Effector memory CD4-positive, alpha-beta T cell (primary cell): Measurements from ENCODE around the gene RBM20.

Experiments used
- DNase-seq, 3 donors: peaks; one replicate each; pipeline ENCODE4 v3.0.0-alpha.2; 2020
- H3K27ac ChIP-seq: 2 replicates; pipeline ENCODE4 v1.7.0; 2013; ENCODE audit warnings: mild to moderate bottlenecking, low read length, moderate library complexity; ENCODE audit not compliant: insufficient read depth, poor library complexity, severe bottlenecking
- H3K27me3 ChIP-seq: replicated peaks from 2 replicates; pipeline ENCODE4 v1.7.0; 2013; ENCODE audit warnings: mild to moderate bottlenecking, low read length; ENCODE audit not compliant: insufficient read depth, control insufficient read depth, poor library complexity, severe bottlenecking
- H3K36me3 ChIP-seq: 2 replicates; pipeline ENCODE4 v1.7.0; 2013; ENCODE audit warnings: mild to moderate bottlenecking, low read length, moderate library complexity; ENCODE audit not compliant: control insufficient read depth, insufficient read depth
- H3K4me1 ChIP-seq: 2 replicates; pipeline ENCODE4 v1.7.0; 2013; ENCODE audit warnings: low read length, mild to moderate bottlenecking; ENCODE audit not compliant: control insufficient read depth, insufficient read depth, poor library complexity, severe bottlenecking
- H3K4me3 ChIP-seq: 2 replicates; pipeline ENCODE4 v1.7.0; 2013; ENCODE audit warnings: low read length, low read depth, mild to moderate bottlenecking; ENCODE audit not compliant: insufficient read depth, poor library complexity, severe bottlenecking
- H3K9me3 ChIP-seq: 2 replicates; pipeline ENCODE4 v1.7.0; 2013; ENCODE audit warnings: mild to moderate bottlenecking, low read length, moderate library complexity; ENCODE audit not compliant: control insufficient read depth

RBM20 gene

GRCh38 chr10:110747609-110748464 is 103.7 kb downstream of the RBM20 start:
- Histone ChIP-seq H3K27ac (peak overlapping the region; percentile 34), H3K4me1 (peaks cover 17% of the 10 kb centered on the region), H3K9me3 (no peaks in the 10 kb centered on the region), H3K4me3 (no peak overlapping the region), H3K36me3 (no peaks in the 10 kb centered on the region), H3K27me3 (no peaks in the 10 kb centered on the region)
- no peak for DNase-seq

- DNase-seq = no peak
- H3K36me3 ChIP-seq = no peaks in the 10 kb centered on the region
- H3K27ac ChIP-seq = no peak overlapping the region
- no peak overlapping the region for H3K4me3 ChIP-seq
- peaks cover 17% of the 10 kb centered on the region for H3K4me1 ChIP-seq
- H3K27me3 ChIP-seq = no peaks in the 10 kb centered on the region
- no peaks in the 10 kb centered on the region for H3K9me3 ChIP-seq
Observed at GRCh38 chr10:110748970-110749369, 104.8 kb downstream of the RBM20 start.

GRCh38 chr10:110750931-110751330 is 106.8 kb downstream of the RBM20 start:
- H3K36me3 ChIP-seq = no peaks in the 10 kb centered on the region
- peak in 1 of 3 donors; percentile 15 for DNase-seq
- no peak overlapping the region for H3K4me3 ChIP-seq
- no peaks in the 10 kb centered on the region for H3K27me3 ChIP-seq
- peaks cover 17% of the 10 kb centered on the region for H3K4me1 ChIP-seq
- no peaks in the 10 kb centered on the region for H3K9me3 ChIP-seq
- H3K27ac ChIP-seq = peak overlapping the region; percentile 24

GRCh38 chr10:110751850-110752249 is 107.7 kb downstream of the RBM20 start:
- no peak for DNase-seq
- no peak overlapping the region for H3K4me3 ChIP-seq
- no peaks in the 10 kb centered on the region for H3K27me3 ChIP-seq
- no peak overlapping the region for H3K27ac ChIP-seq
- peaks cover 17% of the 10 kb centered on the region for H3K4me1 ChIP-seq
- no peaks in the 10 kb centered on the region for H3K36me3 ChIP-seq
- no peaks in the 10 kb centered on the region for H3K9me3 ChIP-seq

GRCh38 chr10:110753462-110753861 is 109.3 kb downstream of the RBM20 start:
- H3K4me1 ChIP-seq = peaks cover 13% of the 10 kb centered on the region
- H3K36me3 ChIP-seq = no peaks in the 10 kb centered on the region
- no peaks in the 10 kb centered on the region for H3K9me3 ChIP-seq
- no peaks in the 10 kb centered on the region for H3K27me3 ChIP-seq
- H3K27ac ChIP-seq = no peak overlapping the region
- no peak for DNase-seq
- H3K4me3 ChIP-seq = no peak overlapping the region

GRCh38 chr10:110754375-110755105 is 110.4 kb downstream of the RBM20 start:
- Histone ChIP-seq H3K9me3 (no peaks in the 10 kb centered on the region), H3K4me1 (peaks cover 13% of the 10 kb centered on the region), H3K27me3 (no peaks in the 10 kb centered on the region), H3K4me3 (no peak overlapping the region), H3K36me3 (no peaks in the 10 kb centered on the region), H3K27ac (no peak overlapping the region)
- DNase-seq = no peak

- no peaks in the 10 kb centered on the region for H3K27me3 ChIP-seq
- no peak overlapping the region for H3K27ac ChIP-seq
- H3K9me3 ChIP-seq = no peaks in the 10 kb centered on the region
- DNase-seq = no peak
- H3K36me3 ChIP-seq = no peaks in the 10 kb centered on the region
- H3K4me3 ChIP-seq = no peak overlapping the region
- peaks cover 8% of the 10 kb centered on the region for H3K4me1 ChIP-seq
Observed at GRCh38 chr10:110755781-110756180, 111.6 kb downstream of the RBM20 start.

- Histone ChIP-seq H3K36me3 (no peaks in the 10 kb centered on the region), H3K4me1 (no peaks in the 10 kb centered on the region), H3K4me3 (no peak overlapping the region), H3K27ac (no peak overlapping the region), H3K27me3 (no peaks in the 10 kb centered on the region), H3K9me3 (no peaks in the 10 kb centered on the region)
- no peak for DNase-seq
Observed at GRCh38 chr10:110756876-110757275, 112.7 kb downstream of the RBM20 start.

- no peak for DNase-seq
- H3K36me3 ChIP-seq = no peaks in the 10 kb centered on the region
- no peak overlapping the region for H3K27ac ChIP-seq
- H3K4me3 ChIP-seq = no peak overlapping the region
- no peaks in the 10 kb centered on the region for H3K4me1 ChIP-seq
- no peaks in the 10 kb centered on the region for H3K27me3 ChIP-seq
- H3K9me3 ChIP-seq = no peaks in the 10 kb centered on the region
Observed at GRCh38 chr10:110757586-110757985, 113.5 kb downstream of the RBM20 start.

- Histone ChIP-seq H3K27me3 (no peaks in the 10 kb centered on the region), H3K27ac (no peak overlapping the region), H3K4me3 (no peak overlapping the region), H3K36me3 (no peaks in the 10 kb centered on the region), H3K9me3 (no peaks in the 10 kb centered on the region), H3K4me1 (no peaks in the 10 kb centered on the region)
- DNase-seq = no peak
Observed at GRCh38 chr10:110758128-110758765, 114.1 kb downstream of the RBM20 start.
